ENCODE results near the gene DNM1. TPM values are rescaled to one million over a fixed set of nuclear protein-coding genes. Genes with fewer than 3 reads are reported as not detected.
"Not testable (repeated sequence)": the region's sequence is repeated elsewhere in the genome, so short reads cannot be mapped to it uniquely, and the experiment has no call there.

DNM1 gene
- total RNA-seq, 1 experiment from 2014 or later = 0.17 TPM

GRCh38 chr9:128274245-128274644, 71.1 kb downstream of the DNM1 start:
- DNase-seq (ENCODE audit: low read depth) = no peak

GRCh38 chr9:128275198-128276007, 72.2 kb downstream of the DNM1 start, which contains the start of gene GOLGA2:
Gene GOLGA2 (minus strand): TSS chr9:128276007. CDS start chr9:128275976, 31 bp downstream.
- DNase-seq (ENCODE audit: low read depth) = peak; percentile 26

- DNase-seq (ENCODE audit: low read depth) = peak; percentile 99
Observed at GRCh38 chr9:128276008-128276573, 72.9 kb downstream of the DNM1 start, which contains the start of gene SWI5. Gene SWI5 (plus strand): TSS chr9:128276276.

GRCh38 chr9:128276574-128277270, 73.5 kb downstream of the DNM1 start:
- peak; percentile 19 for DNase-seq (ENCODE audit: low read depth)

GRCh38 chr9:128279088-128280073, 76.2 kb downstream of the DNM1 start:
- DNase-seq (ENCODE audit: low read depth) = not testable (repeated sequence)

- no peak for DNase-seq (ENCODE audit: low read depth)
Observed at GRCh38 chr9:128280084-128280622, 77.0 kb downstream of the DNM1 start.

GRCh38 chr9:128282500-128282899, 79.3 kb downstream of the DNM1 start:
- DNase-seq (ENCODE audit: low read depth) = no peak

- no peak for DNase-seq (ENCODE audit: low read depth)
Observed at GRCh38 chr9:128285033-128285784, 82.0 kb downstream of the DNM1 start.

GRCh38 chr9:128286440-128286839, 83.3 kb downstream of the DNM1 start:
- no peak for DNase-seq (ENCODE audit: low read depth)

GRCh38 chr9:128288273-128289004, 85.3 kb downstream of the DNM1 start:
- DNase-seq (ENCODE audit: low read depth) = no peak

GRCh38 chr9:128292009-128292408, 88.8 kb downstream of the DNM1 start:
- no peak for DNase-seq (ENCODE audit: low read depth)

- no peak for DNase-seq (ENCODE audit: low read depth)
Observed at GRCh38 chr9:128293091-128293490, 89.9 kb downstream of the DNM1 start.

- no peak for DNase-seq (ENCODE audit: low read depth)
Observed at GRCh38 chr9:128294142-128294541, 91.0 kb downstream of the DNM1 start.

GRCh38 chr9:128296340-128297220, 93.4 kb downstream of the DNM1 start:
- no peak for DNase-seq (ENCODE audit: low read depth)

- no peak for DNase-seq (ENCODE audit: low read depth)
Observed at GRCh38 chr9:128297221-128297773, 94.1 kb downstream of the DNM1 start.

- no peak for DNase-seq (ENCODE audit: low read depth)
Observed at GRCh38 chr9:128298535-128299482, 95.6 kb downstream of the DNM1 start.
